GM19099 (cell line): Measurements from ENCODE around the gene NR1I2.

Experiments
- POLR2A ChIP-seq: IDR thresholded peaks from 3 replicates; pipeline ENCODE4 v1.6.1; 2011; ENCODE audit warnings: low read depth; ENCODE audit not compliant: insufficient read length; ENCODE audit errors: extremely low read depth

NR1I2 gene

GRCh38 chr3:119826711-119827608 lies 45.1 kb downstream of the NR1I2 start:
- TF ChIP-seq POLR2A, result no peak

- TF ChIP-seq POLR2A, result no peak
These were observed 47.5 kb downstream of the NR1I2 start for GRCh38 chr3:119829420-119829819.

- no peak for TF ChIP-seq POLR2A
These were observed 49.1 kb downstream of the NR1I2 start for GRCh38 chr3:119831022-119831421.

GRCh38 chr3:119831941-119832371 lies 50.1 kb downstream of the NR1I2 start:
- no peak for TF ChIP-seq POLR2A

GRCh38 chr3:119834754-119835370 lies 53.0 kb downstream of the NR1I2 start:
- no peak for TF ChIP-seq POLR2A

GRCh38 chr3:119835556-119835955 lies 53.7 kb downstream of the NR1I2 start:
- TF ChIP-seq POLR2A, result no peak

- no peak for TF ChIP-seq POLR2A
These were observed 60.0 kb downstream of the NR1I2 start for GRCh38 chr3:119841808-119842471.

- TF ChIP-seq POLR2A, result no peak
These were observed 67.2 kb downstream of the NR1I2 start for GRCh38 chr3:119849126-119849525.

- TF ChIP-seq POLR2A, result no peak
These were observed 74.8 kb downstream of the NR1I2 start for GRCh38 chr3:119856695-119857094.

- no peak for TF ChIP-seq POLR2A
These were observed 77.1 kb downstream of the NR1I2 start for GRCh38 chr3:119858957-119859356.

- no peak for TF ChIP-seq POLR2A
These were observed 77.8 kb downstream of the NR1I2 start for GRCh38 chr3:119859728-119860127.

- no peak for TF ChIP-seq POLR2A
These were observed 79.8 kb downstream of the NR1I2 start for GRCh38 chr3:119861681-119862080.

- no peak for TF ChIP-seq POLR2A
These were observed 80.7 kb downstream of the NR1I2 start for GRCh38 chr3:119862616-119863015.

GRCh38 chr3:119864476-119864875 lies 82.6 kb downstream of the NR1I2 start:
- TF ChIP-seq POLR2A, result no peak
